GM21825 (cell line): Measurements from ENCODE around the gene CKAP2L.

Experiments used
- ATAC-seq: cut with Tn5 transposase; IDR thresholded peaks from one replicate; pipeline ENCODE4 v1.9.1; 2021; ENCODE audit warnings: mild to moderate bottlenecking, moderate library complexity; ENCODE audit not compliant: unreplicated experiment

Gene CKAP2L, protein sequence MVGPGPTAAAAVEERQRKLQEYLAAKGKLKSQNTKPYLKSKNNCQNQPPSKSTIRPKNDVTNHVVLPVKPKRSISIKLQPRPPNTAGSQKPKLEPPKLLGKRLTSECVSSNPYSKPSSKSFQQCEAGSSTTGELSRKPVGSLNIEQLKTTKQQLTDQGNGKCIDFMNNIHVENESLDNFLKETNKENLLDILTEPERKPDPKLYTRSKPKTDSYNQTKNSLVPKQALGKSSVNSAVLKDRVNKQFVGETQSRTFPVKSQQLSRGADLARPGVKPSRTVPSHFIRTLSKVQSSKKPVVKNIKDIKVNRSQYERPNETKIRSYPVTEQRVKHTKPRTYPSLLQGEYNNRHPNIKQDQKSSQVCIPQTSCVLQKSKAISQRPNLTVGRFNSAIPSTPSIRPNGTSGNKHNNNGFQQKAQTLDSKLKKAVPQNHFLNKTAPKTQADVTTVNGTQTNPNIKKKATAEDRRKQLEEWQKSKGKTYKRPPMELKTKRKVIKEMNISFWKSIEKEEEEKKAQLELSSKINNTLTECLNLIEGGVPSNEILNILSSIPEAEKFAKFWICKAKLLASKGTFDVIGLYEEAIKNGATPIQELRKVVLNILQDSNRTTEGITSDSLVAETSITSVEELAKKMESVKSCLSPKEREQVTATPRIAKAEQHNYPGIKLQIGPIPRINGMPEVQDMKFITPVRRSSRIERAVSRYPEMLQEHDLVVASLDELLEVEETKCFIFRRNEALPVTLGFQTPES

GRCh38 chr2:112764071-112765044, at the start of gene CKAP2L:
Gene CKAP2L (minus strand): TSS chr2:112764609. CDS start chr2:112764598, 11 bp downstream.
- ATAC-seq, result peak; percentile 99

DNA sequence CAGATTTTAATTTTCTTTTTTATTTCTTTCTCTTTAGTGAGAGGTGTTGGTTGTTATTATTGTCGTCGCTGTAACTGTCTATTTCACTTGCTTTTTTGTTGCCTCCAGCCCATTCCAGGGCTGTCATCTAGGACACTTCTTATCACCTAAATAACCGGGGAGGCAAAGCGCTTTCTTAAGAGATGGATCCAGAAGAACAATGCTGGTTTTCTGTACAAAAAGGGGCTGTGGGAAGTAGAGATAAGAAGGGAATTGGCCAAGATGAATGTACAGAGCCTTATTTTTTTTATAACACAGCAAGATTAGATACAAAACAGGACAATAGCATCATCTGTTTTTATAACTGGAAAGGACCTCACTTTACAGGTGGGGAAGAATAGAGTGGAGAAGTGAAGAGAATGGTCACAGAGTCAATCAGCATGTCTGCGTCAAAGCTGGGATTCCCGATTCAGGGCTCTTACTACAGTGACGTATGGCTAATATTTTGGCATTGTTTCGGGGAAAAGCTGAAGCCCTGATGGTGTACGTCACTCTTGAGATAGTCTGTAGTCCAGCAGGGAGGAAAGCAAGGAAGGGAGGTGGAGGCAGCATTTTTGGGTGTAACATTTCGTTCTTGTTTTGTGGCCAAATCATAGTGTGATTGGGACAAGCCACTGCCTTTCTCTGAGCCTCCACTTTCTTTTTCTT, 49.0 kb upstream of the CKAP2L start:
- ATAC-seq, result no peak

- no peak for ATAC-seq
Observed at GRCh38 chr2:112812318-112813267, 48.2 kb upstream of the CKAP2L start.

GRCh38 chr2:112811841-112812306, 47.5 kb upstream of the CKAP2L start:
- ATAC-seq, result no peak

DNA sequence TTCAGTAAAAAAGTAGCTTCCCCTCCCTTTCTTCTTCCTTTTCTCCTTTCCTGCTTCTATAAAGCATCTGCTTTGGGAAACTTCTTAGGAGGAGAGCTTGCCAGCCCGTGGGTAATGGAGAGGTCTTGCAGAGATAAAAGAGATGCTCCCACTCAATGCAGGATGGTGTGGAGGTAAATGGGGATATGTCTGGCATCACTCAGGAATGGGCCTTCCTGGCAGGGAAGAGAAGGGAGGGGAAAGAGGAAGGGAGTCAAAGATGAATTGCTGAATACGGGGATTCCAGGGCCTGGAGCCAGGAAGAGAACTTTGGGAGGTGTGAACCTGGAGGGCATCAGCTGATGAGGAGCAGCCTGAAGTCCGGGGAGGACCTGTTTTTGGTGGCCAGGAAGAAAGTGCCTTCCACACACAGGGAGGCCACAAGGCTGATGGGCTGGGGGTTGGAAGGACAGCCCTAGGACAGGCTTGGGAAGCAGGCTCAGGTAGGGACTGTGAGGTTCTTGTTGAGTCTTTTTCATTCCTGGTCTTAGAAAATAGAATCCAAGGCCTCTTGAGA, 46.9 kb upstream of the CKAP2L start:
- no peak for ATAC-seq

GRCh38 chr2:112809112-112809511, 44.7 kb upstream of the CKAP2L start:
- ATAC-seq, result no peak

DNA sequence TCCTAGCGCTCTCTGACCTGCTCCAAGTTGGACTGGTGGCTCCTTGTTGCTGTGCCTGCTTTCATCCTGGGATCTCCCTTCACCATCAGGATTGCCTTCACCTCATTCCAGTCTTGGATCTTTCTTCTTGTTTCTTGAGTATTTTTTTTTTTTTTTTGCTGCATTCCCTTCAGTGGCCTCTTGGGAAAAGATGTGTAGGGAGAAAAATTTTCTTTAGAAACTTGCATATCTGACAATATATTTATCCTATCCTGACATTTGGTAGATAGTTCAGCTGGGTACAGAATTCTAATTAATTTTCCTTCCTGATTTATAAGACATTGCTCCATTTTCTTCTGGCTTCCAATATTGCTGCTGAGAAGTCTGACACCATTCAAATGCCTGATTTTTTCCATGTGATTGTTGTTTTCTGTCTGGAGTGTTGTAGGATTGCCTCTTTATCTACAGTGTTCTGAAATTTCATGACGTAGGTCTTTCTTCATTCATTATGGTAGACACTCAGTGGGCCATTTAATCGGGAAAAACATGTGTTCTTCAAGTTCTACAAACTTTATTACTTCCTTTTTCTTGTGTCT, 42.9 kb upstream of the CKAP2L start:
- no peak for ATAC-seq

DNA sequence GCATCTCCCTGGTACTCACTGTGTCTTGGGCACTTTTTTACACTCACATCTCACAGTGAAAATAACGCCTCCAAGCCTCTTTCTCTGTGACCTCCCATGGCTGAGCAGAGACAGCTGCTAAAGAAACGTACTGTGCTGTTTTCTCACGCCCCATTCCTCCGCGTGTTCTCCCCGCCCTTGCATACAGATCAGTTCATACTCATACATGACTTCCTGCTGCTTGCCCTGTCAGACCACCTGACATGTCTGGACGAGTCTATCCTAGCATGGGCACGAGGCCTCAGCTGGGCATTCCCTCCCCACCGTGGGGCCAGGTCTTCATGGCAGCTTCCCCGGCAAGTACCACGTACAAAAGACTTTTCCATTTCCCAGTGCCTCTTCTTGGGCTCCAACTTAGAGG, 41.1 kb upstream of the CKAP2L start:
- peak; percentile 51 for ATAC-seq

- no peak for ATAC-seq
Observed at GRCh38 chr2:112803691-112804521, 39.5 kb upstream of the CKAP2L start.

DNA sequence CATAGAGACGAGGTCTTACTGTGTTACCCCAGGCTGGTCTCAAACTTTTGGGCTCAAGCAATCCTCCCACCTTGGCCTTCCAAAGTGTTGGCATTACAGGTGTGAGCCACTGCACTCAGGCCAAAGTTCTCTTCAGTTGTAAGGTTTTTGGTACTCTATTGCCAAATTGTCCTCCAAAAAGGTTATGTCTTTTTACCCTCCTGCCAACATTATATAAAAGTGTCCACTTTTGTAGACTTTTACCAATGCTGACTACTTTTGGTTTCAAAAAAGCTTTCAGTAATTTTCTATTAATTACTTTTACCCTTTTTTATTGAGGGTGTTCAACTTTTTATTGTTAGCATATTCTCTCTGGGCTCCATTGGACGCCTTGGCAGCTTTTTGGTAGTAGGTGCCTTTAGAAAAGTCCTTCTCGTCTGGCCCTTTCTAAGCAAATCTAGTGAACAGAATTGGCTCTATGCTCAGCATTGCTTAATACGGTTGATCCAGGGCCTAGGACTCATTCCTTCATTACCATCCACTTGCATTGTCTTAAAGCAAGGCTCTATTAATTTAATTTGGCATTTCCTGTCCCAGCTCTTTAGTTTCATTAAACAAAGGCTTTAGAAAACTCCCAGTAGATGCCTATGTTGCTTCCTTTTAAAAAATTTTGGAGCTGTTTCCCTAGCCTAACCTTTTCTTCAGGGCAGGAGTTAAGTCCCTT, 36.6 kb upstream of the CKAP2L start:
- ATAC-seq, result no peak

DNA sequence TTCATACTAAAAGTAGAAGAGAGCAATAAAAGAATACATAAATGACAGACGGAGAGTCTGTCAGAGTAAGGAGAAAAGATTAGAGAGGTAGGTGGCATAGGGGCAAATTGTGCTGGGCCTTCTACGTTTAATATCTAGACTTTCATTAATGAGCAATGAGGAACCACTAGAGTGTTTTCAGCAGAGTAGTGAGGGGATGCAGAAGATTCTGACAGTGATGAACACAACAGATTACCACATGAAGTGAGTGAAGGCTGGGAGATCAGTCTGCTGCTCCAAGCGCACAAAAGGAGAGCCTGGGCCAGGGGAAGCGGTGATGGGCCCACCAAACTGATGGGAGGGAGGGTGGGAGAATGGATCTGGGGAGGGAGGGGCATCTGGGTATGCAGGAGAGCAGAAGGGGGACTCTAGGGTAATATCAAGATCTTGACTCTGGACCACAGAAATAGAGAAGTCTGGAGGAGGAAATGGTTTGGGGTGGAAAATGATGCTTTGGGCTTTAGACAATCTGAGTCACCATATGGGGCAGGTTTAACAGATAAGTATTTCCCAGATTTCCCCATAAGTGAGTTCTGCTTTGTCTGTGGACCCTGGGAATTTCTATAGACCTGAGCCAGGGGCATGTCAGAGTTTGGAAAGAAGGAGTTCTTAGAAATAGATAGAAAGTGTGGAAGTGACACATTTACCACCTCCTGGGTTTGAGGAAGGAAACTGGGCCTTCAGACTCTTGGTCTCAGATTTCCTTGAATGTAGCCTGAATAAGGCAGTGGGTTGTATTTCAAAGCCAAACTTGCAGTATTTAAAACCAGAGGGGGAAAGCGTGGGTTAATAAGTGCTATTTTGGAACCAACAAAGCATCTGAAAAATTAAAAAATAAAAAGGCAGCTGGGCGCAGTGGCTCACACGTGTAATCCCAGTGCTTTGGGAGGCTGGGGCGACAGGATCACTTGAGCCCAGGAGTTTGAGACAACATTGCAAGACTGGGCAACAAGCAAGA, 34.9 kb upstream of the CKAP2L start:
- ATAC-seq, result no peak

GRCh38 chr2:112796486-112796885, 32.1 kb upstream of the CKAP2L start:
- ATAC-seq, result no peak

GRCh38 chr2:112795774-112796173, 31.4 kb upstream of the CKAP2L start:
- no peak for ATAC-seq

GRCh38 chr2:112794841-112795240, 30.4 kb upstream of the CKAP2L start:
- ATAC-seq, result no peak

GRCh38 chr2:112794131-112794733, 29.8 kb upstream of the CKAP2L start:
- peak; percentile 74 for ATAC-seq
